Transverse colon (tissue), 4 donors: ENCODE measurements around the gene C1GALT1C1.

Experiments used
- EP300 ChIP-seq: sonication (generic); formaldehyde crosslinking; IDR thresholded peaks from one replicate; pipeline ENCODE4 v1.6.1; 2017; ENCODE audit warnings: antibody characterized with exemption, low read depth
- POLR2A ChIP-seq: fragments of 450-650 bp; IDR thresholded peaks from one replicate; pipeline ENCODE4 v1.6.1; 2016; ENCODE audit warnings: antibody characterized with exemption, mild to moderate bottlenecking, moderate library complexity
- POLR2AphosphoS5 ChIP-seq, 3 donors: sonication (generic); formaldehyde crosslinking; IDR thresholded peaks; one replicate each; pipeline ENCODE4 v1.6.1; 2016; ENCODE audit warnings: antibody characterized with exemption in 3 of 3
- TF ChIP-seq, protein P1 (sequence below), 5 experiments: fragments of 200-600 bp in 3 of 5; fragments of 450-650 bp in 2 of 5; sonication (generic) in 3 of 5; IDR thresholded peaks; 1 replicate in 2 of 5; 2 replicates in 3 of 5; pipeline ENCODE4 v1.5.1; 2016 to 2017; ENCODE audit warnings: antibody characterized with exemption in 5 of 5, inconsistent platforms in 3 of 5, mild to moderate bottlenecking in 2 of 5, moderate library complexity in 1 of 5

DNA sequence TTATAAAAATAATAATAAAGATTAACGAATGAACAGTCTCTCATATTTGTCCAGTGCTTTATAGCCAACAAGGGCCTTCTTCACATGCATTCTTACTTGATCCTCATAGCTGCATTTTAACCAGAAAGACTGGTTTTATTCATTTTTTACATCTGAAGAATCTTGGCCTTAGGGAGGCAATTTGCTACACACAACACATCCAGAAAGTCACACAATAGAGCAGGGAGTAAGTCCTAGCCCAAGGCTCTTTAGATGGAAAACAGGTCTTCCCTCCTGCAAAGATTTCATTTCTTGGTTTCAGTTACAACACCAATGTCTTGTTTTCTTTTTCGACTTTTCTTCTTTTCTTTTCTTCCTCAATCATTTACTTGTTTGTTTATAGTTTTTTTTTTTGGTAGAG, 13.0 kb upstream of the C1GALT1C1 start:
- TF ChIP-seq POLR2A (no peak), EP300 (no peak), POLR2AphosphoS5 (IDR thresholded peaks at IDR 0.05) (no peak)
- TF ChIP-seq, protein P1, sequence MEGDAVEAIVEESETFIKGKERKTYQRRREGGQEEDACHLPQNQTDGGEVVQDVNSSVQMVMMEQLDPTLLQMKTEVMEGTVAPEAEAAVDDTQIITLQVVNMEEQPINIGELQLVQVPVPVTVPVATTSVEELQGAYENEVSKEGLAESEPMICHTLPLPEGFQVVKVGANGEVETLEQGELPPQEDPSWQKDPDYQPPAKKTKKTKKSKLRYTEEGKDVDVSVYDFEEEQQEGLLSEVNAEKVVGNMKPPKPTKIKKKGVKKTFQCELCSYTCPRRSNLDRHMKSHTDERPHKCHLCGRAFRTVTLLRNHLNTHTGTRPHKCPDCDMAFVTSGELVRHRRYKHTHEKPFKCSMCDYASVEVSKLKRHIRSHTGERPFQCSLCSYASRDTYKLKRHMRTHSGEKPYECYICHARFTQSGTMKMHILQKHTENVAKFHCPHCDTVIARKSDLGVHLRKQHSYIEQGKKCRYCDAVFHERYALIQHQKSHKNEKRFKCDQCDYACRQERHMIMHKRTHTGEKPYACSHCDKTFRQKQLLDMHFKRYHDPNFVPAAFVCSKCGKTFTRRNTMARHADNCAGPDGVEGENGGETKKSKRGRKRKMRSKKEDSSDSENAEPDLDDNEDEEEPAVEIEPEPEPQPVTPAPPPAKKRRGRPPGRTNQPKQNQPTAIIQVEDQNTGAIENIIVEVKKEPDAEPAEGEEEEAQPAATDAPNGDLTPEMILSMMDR (IDR thresholded peaks at IDR 0.05), result no peak
